ENCODE measurements around the gene PTAR1.

Gene PTAR1

GRCh38 chr9:69731348-69731747 is 28.5 kb downstream of the PTAR1 start:
- DNase-seq (ENCODE audit: insufficient read length, low spot score), result no peak
- no peak for TF ChIP-seq CTCF (IDR thresholded peaks at IDR 0.05; ENCODE audit: insufficient read depth, missing control alignments)
- FAIRE-seq, result no peak

- TF ChIP-seq CTCF (IDR thresholded peaks at IDR 0.05; ENCODE audit: insufficient read depth, missing control alignments), result no peak
- no peak for DNase-seq (ENCODE audit: insufficient read length, low spot score)
- FAIRE-seq, result peak; percentile 96
These were observed 39.8 kb downstream of the PTAR1 start for GRCh38 chr9:69719983-69720382.

GRCh38 chr9:69719367-69719766 is 40.4 kb downstream of the PTAR1 start:
- no peak for DNase-seq (ENCODE audit: insufficient read length, low spot score)
- FAIRE-seq, result no peak
- TF ChIP-seq CTCF (IDR thresholded peaks at IDR 0.05; ENCODE audit: insufficient read depth, missing control alignments), result no peak

GRCh38 chr9:69718218-69718617 is 41.6 kb downstream of the PTAR1 start:
- DNase-seq (ENCODE audit: insufficient read length, low spot score) (no peak), FAIRE-seq (no peak)
- TF ChIP-seq CTCF (IDR thresholded peaks at IDR 0.05; ENCODE audit: insufficient read depth, missing control alignments), result no peak

GRCh38 chr9:69715825-69716224 is 44.0 kb downstream of the PTAR1 start:
- DNase-seq (ENCODE audit: insufficient read length, low spot score), result no peak
- TF ChIP-seq CTCF (IDR thresholded peaks at IDR 0.05; ENCODE audit: insufficient read depth, missing control alignments), result no peak
- FAIRE-seq, result no peak

- DNase-seq (ENCODE audit: insufficient read length, low spot score), result no peak
- FAIRE-seq, result no peak
- TF ChIP-seq CTCF (IDR thresholded peaks at IDR 0.05; ENCODE audit: insufficient read depth, missing control alignments), result no peak
These were observed 44.7 kb downstream of the PTAR1 start for GRCh38 chr9:69715096-69715495.

- FAIRE-seq (no peak), DNase-seq (ENCODE audit: insufficient read length, low spot score) (no peak)
- no peak for TF ChIP-seq CTCF (IDR thresholded peaks at IDR 0.05; ENCODE audit: insufficient read depth, missing control alignments)
These were observed 62.3 kb downstream of the PTAR1 start for GRCh38 chr9:69697475-69697874.

Measured in D721Med (cell line).